Liver (tissue), 9 donors: ENCODE results near the gene TENM3. TPM values are rescaled to one million over a fixed set of nuclear protein-coding genes. Genes with fewer than 3 reads are reported as not detected.

Experiments used
- DNase-seq: peaks from one replicate; pipeline ENCODE4 v3.0.0-alpha.2; 2017; ENCODE audit warnings: low spot score
- H3K27ac ChIP-seq, 2 donors: one replicate each; pipeline ENCODE4 v1.7.0; 2013; ENCODE audit warnings: inconsistent platforms in 2 of 2, low read length in 2 of 2, control low read depth in 1 of 2, low read depth in 1 of 2, mild to moderate bottlenecking in 1 of 2
- H3K27me3 ChIP-seq, 4 donors: one replicate each; pipeline versions ENCODE4 v1.6.1 to v1.7.0; 2013; ENCODE audit warnings: low read length in 3 of 4, inconsistent platforms in 1 of 4, mild to moderate bottlenecking in 1 of 4, moderate library complexity in 1 of 4; ENCODE audit not compliant: control insufficient read depth in 4 of 4, insufficient read depth in 4 of 4
- H3K36me3 ChIP-seq, 4 donors: one replicate each; pipeline versions ENCODE4 v1.6.1 to v1.7.0; 2013; ENCODE audit warnings: low read length in 3 of 4, mild to moderate bottlenecking in 3 of 4, low read depth in 1 of 4, moderate library complexity in 1 of 4; ENCODE audit not compliant: control insufficient read depth in 4 of 4, insufficient read depth in 3 of 4
- H3K4me1 ChIP-seq, 4 donors: one replicate each; pipeline versions ENCODE4 v1.6.1 to v1.7.0; 2013; ENCODE audit warnings: low read length in 3 of 4, mild to moderate bottlenecking in 3 of 4, moderate library complexity in 1 of 4; ENCODE audit not compliant: control insufficient read depth in 4 of 4, insufficient read depth in 4 of 4
- H3K4me3 ChIP-seq, 3 donors: one replicate each; pipeline versions ENCODE4 v1.6.1 to v1.7.0; 2013; ENCODE audit warnings: low read length in 3 of 3, control low read depth in 1 of 3, low read depth in 1 of 3, mild to moderate bottlenecking in 1 of 3
- H3K9ac ChIP-seq, 2 donors: one replicate each; pipeline ENCODE4 v1.7.0; 2013; ENCODE audit warnings: low read length in 2 of 2, mild to moderate bottlenecking in 2 of 2, moderate library complexity in 2 of 2, control low read depth in 1 of 2, low read depth in 1 of 2
- H3K9me3 ChIP-seq, 4 donors: one replicate each; pipeline versions ENCODE4 v1.6.1 to v1.7.0; 2013; ENCODE audit warnings: low read length in 3 of 4; ENCODE audit not compliant: control insufficient read depth in 4 of 4
- EGR1 ChIP-seq, 2 donors: IDR thresholded peaks; 2 replicates each; pipeline ENCODE4 v1.6.1; 2016 to 2018; ENCODE audit warnings: antibody characterized with exemption in 2 of 2, low read depth in 2 of 2
- FOXA1 ChIP-seq: IDR thresholded peaks from 2 replicates; pipeline ENCODE4 v1.6.1; 2016; ENCODE audit warnings: antibody characterized with exemption
- FOXA2 ChIP-seq: IDR thresholded peaks from 2 replicates; pipeline ENCODE4 v1.6.1; 2016; ENCODE audit warnings: antibody characterized with exemption
- GABPA ChIP-seq, 2 donors: IDR thresholded peaks in 1 of 2; conservative IDR thresholded peaks in 1 of 2; 2 replicates each; pipeline ENCODE4 v1.6.1; 2016; ENCODE audit warnings: antibody characterized with exemption in 2 of 2, mild to moderate bottlenecking in 1 of 2, moderate library complexity in 1 of 2
- HNF4A ChIP-seq, 2 donors: conservative IDR thresholded peaks; 2 replicates each; pipeline ENCODE4 v1.6.1; 2016; ENCODE audit warnings: antibody characterized with exemption in 2 of 2, mild to moderate bottlenecking in 2 of 2
- HNF4G ChIP-seq: IDR thresholded peaks from 2 replicates; pipeline ENCODE4 v1.6.1; 2016; ENCODE audit warnings: antibody characterized with exemption
- JUND ChIP-seq, 2 donors: IDR thresholded peaks; 2 replicates each; pipeline ENCODE4 v1.6.1; 2016; ENCODE audit warnings: antibody characterized with exemption in 2 of 2
- NR2F2 ChIP-seq: IDR thresholded peaks from 2 replicates; pipeline ENCODE4 v1.6.1; 2016; ENCODE audit warnings: antibody characterized with exemption
- RAD21 ChIP-seq, 2 donors: IDR thresholded peaks; 2 replicates each; pipeline ENCODE4 v1.6.1; 2016; ENCODE audit warnings: antibody characterized with exemption in 2 of 2, mild to moderate bottlenecking in 2 of 2
- RXRA ChIP-seq, 2 donors: IDR thresholded peaks; 2 replicates each; pipeline ENCODE4 v1.6.1; 2017 to 2018; ENCODE audit warnings: antibody characterized with exemption in 2 of 2, mild to moderate bottlenecking in 1 of 2
- SP1 ChIP-seq: IDR thresholded peaks from 2 replicates; pipeline ENCODE4 v1.6.1; 2018; ENCODE audit warnings: antibody characterized with exemption, mild to moderate bottlenecking
- TAF1 ChIP-seq: conservative IDR thresholded peaks from 2 replicates; pipeline ENCODE4 v1.6.1; 2016; ENCODE audit warnings: antibody characterized with exemption, mild to moderate bottlenecking
- YY1 ChIP-seq: IDR thresholded peaks from 2 replicates; pipeline ENCODE4 v1.6.1; 2016; ENCODE audit warnings: antibody characterized with exemption, mild to moderate bottlenecking
- WGBS: extraction: QIAGEN DNeasy Blood & Tissue Kit; methylation state at CpG from one replicate; pipeline ENCODE4 v1.1.7; 2013; 5-methylcytosine and 5-hydroxymethylcytosine counted together
- polyA plus RNA-seq, 2 donors: library from polyadenylated mRNA; stranded (reverse) in 1 of 2; unstranded in 1 of 2; fragments of 200-250 nt in 1 of 2; fragments of >200 nt in 1 of 2; fragmentation: Nextera tagmentation in 1 of 2; extraction: Ambion mirVana in 1 of 2; gene quantifications; one replicate each; pipeline versions ENCODE4 v1.2.1 to v1.2.3, GENCODE V29; 2013 to 2015
- total RNA-seq, 2 donors: library from RNA; depleted of rRNA; stranded (reverse); fragments of >200 nt; gene quantifications; one replicate each; pipeline ENCODE4 v1.2.3, GENCODE V29; 2014
- TF ChIP-seq, protein P1 (sequence below): IDR thresholded peaks from 2 replicates; pipeline ENCODE4 v1.6.1; 2016; ENCODE audit warnings: antibody characterized with exemption, mild to moderate bottlenecking
- TF ChIP-seq, protein P2 (sequence below): fragments of 150-350 bp; IDR thresholded peaks from 2 replicates; pipeline ENCODE4 v1.5.1; 2017; ENCODE audit warnings: improper control_type of control experiment, low read depth, low read length; ENCODE audit not compliant: missing input control
- TF ChIP-seq, protein P3 (sequence below): IDR thresholded peaks from 2 replicates; pipeline ENCODE4 v1.6.1; 2016; ENCODE audit warnings: antibody characterized with exemption
- TF ChIP-seq, protein P4 (sequence below): IDR thresholded peaks from 2 replicates; pipeline ENCODE4 v1.6.1; 2016; ENCODE audit warnings: antibody characterized with exemption
- TF ChIP-seq, protein P5 (sequence below): IDR thresholded peaks from 2 replicates; pipeline ENCODE4 v1.6.1; 2016; ENCODE audit warnings: antibody characterized with exemption
- donor health status: healthy.
- donor health status: healthy.
- donor health status: healthy.
- donor health status: healthy.
- donor health status: healthy.

Gene TENM3
- total and polyA plus RNA-seq, 4 donors, result 0.32 to 16.8 (median 0.70) TPM

DNA sequence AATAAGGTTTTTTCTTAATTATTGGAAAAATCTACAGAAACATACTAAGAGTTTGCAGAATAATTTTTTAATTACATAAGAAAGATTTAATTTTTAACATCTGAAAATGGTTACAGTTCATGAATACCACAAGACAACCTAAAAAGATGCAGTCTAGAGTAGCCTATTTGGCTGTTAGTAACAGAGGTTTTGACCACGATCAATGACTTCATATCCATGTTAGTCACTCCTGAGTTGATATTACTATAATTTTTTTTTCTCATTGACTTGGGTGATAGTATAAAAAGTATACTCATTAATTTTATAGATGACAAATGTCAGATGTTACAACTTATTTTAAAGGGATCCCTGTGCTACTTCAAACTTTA, 401.5 kb downstream of the TENM3 start:
- TF ChIP-seq TAF1 (no peak), HNF4G (no peak), YY1 (no peak), RXRA (IDR thresholded peaks at IDR 0.05) (no peak), FOXA1 (no peak), HNF4A (conservative IDR thresholded peaks at IDR 0.05) (no peak), GABPA (IDR thresholded peaks at IDR 0.05 in 1 of 2, conservative IDR thresholded peaks at IDR 0.05 in 1 of 2) (no peak), FOXA2 (no peak), SP1 (no peak), NR2F2 (no peak), JUND (IDR thresholded peaks at IDR 0.05) (no peak), RAD21 (IDR thresholded peaks at IDR 0.05) (no peak), EGR1 (IDR thresholded peaks at IDR 0.05; ENCODE audit: low read depth in 2 of 2) (no peak)
- TF ChIP-seq, protein P1, sequence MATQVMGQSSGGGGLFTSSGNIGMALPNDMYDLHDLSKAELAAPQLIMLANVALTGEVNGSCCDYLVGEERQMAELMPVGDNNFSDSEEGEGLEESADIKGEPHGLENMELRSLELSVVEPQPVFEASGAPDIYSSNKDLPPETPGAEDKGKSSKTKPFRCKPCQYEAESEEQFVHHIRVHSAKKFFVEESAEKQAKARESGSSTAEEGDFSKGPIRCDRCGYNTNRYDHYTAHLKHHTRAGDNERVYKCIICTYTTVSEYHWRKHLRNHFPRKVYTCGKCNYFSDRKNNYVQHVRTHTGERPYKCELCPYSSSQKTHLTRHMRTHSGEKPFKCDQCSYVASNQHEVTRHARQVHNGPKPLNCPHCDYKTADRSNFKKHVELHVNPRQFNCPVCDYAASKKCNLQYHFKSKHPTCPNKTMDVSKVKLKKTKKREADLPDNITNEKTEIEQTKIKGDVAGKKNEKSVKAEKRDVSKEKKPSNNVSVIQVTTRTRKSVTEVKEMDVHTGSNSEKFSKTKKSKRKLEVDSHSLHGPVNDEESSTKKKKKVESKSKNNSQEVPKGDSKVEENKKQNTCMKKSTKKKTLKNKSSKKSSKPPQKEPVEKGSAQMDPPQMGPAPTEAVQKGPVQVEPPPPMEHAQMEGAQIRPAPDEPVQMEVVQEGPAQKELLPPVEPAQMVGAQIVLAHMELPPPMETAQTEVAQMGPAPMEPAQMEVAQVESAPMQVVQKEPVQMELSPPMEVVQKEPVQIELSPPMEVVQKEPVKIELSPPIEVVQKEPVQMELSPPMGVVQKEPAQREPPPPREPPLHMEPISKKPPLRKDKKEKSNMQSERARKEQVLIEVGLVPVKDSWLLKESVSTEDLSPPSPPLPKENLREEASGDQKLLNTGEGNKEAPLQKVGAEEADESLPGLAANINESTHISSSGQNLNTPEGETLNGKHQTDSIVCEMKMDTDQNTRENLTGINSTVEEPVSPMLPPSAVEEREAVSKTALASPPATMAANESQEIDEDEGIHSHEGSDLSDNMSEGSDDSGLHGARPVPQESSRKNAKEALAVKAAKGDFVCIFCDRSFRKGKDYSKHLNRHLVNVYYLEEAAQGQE, result no peak
- TF ChIP-seq, protein P2, sequence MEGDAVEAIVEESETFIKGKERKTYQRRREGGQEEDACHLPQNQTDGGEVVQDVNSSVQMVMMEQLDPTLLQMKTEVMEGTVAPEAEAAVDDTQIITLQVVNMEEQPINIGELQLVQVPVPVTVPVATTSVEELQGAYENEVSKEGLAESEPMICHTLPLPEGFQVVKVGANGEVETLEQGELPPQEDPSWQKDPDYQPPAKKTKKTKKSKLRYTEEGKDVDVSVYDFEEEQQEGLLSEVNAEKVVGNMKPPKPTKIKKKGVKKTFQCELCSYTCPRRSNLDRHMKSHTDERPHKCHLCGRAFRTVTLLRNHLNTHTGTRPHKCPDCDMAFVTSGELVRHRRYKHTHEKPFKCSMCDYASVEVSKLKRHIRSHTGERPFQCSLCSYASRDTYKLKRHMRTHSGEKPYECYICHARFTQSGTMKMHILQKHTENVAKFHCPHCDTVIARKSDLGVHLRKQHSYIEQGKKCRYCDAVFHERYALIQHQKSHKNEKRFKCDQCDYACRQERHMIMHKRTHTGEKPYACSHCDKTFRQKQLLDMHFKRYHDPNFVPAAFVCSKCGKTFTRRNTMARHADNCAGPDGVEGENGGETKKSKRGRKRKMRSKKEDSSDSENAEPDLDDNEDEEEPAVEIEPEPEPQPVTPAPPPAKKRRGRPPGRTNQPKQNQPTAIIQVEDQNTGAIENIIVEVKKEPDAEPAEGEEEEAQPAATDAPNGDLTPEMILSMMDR, result no peak
- TF ChIP-seq, protein P3, sequence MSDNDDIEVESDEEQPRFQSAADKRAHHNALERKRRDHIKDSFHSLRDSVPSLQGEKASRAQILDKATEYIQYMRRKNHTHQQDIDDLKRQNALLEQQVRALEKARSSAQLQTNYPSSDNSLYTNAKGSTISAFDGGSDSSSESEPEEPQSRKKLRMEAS, result no peak
- TF ChIP-seq, protein P4, sequence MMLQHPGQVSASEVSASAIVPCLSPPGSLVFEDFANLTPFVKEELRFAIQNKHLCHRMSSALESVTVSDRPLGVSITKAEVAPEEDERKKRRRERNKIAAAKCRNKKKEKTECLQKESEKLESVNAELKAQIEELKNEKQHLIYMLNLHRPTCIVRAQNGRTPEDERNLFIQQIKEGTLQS, result no peak
- TF ChIP-seq, protein P5, sequence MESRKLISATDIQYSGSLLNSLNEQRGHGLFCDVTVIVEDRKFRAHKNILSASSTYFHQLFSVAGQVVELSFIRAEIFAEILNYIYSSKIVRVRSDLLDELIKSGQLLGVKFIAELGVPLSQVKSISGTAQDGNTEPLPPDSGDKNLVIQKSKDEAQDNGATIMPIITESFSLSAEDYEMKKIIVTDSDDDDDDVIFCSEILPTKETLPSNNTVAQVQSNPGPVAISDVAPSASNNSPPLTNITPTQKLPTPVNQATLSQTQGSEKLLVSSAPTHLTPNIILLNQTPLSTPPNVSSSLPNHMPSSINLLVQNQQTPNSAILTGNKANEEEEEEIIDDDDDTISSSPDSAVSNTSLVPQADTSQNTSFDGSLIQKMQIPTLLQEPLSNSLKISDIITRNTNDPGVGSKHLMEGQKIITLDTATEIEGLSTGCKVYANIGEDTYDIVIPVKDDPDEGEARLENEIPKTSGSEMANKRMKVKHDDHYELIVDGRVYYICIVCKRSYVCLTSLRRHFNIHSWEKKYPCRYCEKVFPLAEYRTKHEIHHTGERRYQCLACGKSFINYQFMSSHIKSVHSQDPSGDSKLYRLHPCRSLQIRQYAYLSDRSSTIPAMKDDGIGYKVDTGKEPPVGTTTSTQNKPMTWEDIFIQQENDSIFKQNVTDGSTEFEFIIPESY, result no peak
- no peak for DNase-seq
- no peaks in the 10 kb centered on the region for H3K4me1 ChIP-seq
- 96% methylated on average over 1 of the region's 1 CpG for WGBS
- H3K27ac ChIP-seq, result no peak overlapping the region
- peaks cover 0 to 7% (median 2%) of the 10 kb centered on the region in 4 donors for H3K9me3 ChIP-seq
- H3K27me3 ChIP-seq, result no peaks in the 10 kb centered on the region
- no peak overlapping the region for H3K9ac ChIP-seq
- no peak overlapping the region for H3K4me3 ChIP-seq
- no peaks in the 10 kb centered on the region for H3K36me3 ChIP-seq
